ENCODE measurements around the gene ASTN2.
"Not testable (repeated sequence)": the region's sequence is repeated elsewhere in the genome, so short reads cannot be mapped to it uniquely, and the experiment has no call there.

Gene ASTN2

DNA sequence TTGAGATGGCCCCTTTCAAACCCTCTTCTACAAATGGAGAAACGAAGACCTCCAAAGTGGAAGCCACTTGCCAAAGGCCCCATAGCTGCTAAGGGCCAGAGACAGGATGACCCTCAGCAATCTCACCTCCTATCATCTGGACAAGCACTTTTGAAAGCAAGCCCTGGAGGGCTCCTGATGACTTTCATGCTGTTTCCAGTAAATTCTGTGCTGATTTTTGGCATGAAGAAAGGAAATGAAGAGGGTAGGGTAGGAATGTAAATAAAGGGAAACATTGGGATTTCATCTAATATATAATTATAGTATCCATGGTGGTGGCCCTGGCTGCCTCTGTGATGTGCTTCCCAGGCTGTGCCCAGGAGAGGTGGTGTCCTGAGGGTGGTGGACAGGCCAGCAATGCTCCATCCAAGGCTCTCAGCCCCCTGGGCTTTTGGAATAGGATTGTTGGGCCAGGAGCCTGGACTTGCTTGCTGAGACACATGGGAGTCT, 935.8 kb downstream of the ASTN2 start:
- no peak for DNase-seq (ENCODE audit: low read depth)

DNA sequence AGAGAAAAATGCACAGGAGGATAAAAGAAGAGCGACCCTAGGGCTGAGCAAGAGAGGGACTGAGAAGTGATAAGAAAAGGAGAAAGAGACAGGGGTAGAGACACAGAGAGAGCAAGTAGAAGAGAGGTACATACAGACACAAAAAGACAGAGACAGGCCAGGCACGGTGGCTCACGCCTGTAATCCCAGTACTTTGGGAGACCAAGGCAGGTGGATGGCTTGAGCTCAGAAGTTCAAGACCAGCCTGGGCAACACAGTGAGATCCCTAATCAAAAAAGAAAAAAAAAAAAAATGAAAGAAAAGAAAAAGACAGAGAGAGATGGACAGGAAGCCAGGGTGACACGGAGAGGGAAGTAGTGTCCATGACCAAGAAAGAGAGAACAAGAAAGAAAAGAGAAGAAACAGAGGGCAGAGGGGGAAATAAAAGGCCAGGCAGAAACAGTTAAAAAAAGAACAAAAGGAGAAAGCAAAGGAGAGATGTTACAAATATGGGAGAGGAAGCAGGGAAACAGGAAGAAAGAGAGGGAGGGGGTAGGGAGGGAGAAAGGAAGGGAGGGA, 937.2 kb downstream of the ASTN2 start:
- no peak for DNase-seq (ENCODE audit: low read depth)

DNA sequence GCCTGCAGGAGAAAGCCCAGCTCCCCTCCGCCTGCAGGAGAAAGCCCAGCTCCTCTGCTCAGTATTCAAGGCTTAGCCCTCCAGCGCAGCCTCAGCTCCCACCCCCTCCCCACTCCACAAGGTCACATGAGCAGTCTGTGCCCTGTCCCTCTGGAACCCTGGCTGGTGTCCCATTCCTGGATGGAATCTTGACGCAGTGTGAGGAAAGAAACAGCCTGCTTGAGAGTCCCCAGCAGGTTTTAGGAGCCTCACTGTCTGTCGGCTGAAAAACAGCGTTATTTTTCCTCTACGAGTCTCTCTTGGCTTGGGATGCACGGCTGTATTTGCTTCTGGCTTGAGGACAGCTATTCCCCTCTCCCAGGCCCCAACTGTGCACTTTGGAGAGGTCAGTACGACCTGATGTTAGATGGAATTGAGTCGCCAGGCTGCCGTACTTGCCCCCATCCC, 937.9 kb downstream of the ASTN2 start:
- DNase-seq (ENCODE audit: low read depth) = no peak

DNA sequence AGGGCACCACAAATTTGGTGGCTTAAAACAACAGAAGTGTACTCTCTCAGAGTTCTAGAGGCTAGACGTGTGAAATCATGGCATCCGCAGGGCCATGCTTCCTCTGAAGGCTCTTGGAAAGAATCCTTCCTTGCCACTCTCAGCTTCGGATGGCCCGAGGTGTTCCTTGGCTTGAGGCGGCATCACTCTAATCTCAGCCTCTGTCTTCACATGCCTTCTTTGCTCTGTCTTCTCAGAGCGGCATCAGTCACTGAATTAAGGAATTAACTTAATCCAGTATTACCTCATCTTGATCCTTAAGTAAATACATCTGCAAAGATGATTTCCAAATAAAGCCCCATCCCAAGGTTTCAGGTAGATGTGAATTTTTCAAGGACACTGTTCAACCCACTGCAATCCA, 938.9 kb downstream of the ASTN2 start:
- no peak for DNase-seq (ENCODE audit: low read depth)

DNA sequence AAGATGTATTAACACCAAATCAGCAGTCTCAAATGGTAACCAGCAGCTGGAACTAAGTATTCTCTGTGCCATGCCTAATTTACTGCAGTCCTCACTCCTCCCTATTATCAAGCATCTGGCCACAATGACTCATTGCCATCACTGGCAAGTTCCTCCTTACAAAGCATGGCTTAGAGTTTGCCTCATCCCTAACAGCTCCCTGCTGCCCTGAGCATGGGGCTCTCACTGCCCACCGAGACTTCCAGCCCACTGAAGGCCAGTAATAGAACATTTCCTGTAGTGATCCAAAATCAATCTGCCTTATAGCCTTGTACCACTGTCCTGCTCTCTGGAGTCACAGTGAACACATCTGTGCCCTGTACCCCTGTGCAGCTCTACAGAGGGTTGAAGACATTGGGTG, 939.7 kb downstream of the ASTN2 start:
- no peak for DNase-seq (ENCODE audit: low read depth)

DNA sequence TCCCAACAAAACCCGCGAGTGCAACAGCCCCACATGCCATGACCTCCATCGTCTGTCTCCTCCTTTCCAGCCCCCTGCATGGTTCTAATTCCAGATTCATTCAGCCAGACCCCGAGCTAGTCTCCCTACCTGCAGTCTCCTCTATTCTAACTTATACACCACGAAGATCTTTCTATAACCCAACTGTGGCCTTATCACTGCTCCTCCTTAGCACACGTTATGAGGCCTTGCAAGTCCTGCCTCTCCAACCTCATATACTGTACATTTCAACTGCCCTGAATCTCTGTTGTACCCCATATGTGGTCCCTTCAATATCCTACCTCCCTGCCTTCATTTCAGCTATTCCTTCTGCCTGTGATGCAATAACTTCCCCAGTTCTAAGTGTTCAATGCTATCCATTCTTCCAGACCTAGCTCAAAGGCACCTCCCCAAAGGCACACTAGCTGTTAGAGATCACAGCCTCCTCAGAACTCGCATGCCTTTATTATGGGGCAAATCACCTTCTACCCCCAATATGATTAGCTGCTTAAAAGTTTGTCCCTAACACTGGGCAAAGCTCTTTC, 942.8 kb downstream of the ASTN2 start:
- no peak for DNase-seq (ENCODE audit: low read depth)

DNA sequence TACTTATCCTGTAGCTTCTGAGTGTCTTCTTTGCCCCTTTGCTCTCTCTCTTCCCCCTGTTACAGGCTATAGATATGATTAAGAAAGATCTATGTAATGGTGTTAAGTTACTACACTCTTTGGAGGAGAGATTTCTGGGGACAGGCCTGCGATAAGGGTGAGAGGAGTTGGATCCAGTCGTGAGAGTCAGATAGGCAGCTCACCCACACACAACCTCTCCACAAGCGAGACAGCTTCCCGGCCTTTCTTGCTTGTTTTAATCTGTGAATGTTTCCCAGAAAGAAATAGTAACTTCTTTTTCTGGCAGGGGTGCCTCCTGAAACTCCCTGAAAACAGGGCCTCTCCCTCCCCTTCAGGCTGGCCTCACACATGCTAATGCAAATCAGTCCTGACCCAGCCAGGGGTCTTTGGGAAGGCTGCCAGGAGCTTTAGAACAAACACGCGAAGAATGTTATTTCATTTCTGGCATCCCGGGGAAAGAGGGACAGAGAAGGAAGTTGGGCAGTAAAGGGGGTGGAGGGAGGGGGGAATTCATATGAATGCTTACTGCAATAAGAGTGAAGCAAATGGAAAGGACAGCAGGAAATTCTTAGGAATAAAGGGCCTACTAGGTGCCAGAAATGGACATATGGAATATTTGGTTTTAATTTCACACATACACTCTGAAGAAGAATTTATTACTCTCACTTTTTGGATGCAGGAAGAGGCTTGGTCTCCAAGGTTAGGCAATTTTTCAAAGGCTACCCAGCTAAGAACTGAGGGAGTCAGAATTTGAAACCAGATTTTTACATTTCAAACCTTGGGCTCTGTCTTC, 943.6 kb downstream of the ASTN2 start:
- no peak for DNase-seq (ENCODE audit: low read depth)

DNA sequence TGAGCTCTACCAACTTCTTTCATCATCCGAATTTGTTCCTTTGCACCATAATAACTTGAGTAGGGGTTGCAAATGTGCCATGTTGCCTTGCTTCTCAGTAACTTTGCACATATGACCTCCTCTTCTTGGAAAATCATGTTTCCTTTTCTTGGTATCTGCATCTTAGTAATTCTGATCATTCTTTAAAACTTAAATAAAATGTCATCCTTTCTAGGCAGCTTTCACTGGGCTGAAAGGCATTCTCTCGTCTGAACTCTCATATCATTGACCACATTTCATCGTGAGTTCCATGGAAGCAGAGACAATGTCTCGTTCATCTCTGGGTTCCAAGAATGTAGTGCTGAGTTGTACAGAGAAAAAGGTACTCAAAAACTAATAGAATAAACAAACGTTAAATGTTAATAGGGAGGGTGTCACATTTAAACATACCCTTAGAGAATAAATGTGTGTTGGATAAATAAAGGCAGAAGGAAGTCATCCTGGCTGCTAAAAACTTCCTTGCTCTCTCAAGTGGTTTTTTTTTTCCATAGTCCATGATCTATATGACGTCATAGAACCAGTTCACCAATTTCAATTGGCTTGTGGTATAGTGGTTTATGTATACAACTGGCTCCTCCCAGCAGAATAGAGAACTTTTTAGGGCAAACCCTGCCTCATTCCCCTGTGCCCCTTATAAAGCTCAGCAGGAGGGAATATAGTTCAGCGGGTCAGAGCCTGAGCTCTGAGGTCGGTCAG, 945.9 kb downstream of the ASTN2 start:
- no peak for DNase-seq (ENCODE audit: low read depth)

DNA sequence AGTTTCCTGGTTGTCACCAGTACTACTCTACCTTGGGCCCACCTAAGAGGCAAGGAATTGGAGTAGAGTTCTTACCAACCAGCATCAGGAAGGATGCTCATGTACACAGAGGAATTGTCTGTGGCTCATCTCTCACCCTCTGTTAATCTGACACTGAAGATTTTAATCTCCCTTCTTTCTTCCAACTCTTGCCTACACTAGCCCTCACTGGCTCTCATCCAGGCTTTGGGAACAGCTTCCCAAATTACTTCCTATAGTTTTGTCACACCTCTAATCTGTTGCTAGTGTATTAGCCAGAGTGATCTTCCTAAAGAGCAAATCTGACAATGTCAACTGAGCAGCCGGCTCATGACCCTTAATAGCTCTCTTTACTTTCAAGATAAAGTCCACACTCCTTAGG, 946.5 kb downstream of the ASTN2 start:
- DNase-seq (ENCODE audit: low read depth) = no peak

DNA sequence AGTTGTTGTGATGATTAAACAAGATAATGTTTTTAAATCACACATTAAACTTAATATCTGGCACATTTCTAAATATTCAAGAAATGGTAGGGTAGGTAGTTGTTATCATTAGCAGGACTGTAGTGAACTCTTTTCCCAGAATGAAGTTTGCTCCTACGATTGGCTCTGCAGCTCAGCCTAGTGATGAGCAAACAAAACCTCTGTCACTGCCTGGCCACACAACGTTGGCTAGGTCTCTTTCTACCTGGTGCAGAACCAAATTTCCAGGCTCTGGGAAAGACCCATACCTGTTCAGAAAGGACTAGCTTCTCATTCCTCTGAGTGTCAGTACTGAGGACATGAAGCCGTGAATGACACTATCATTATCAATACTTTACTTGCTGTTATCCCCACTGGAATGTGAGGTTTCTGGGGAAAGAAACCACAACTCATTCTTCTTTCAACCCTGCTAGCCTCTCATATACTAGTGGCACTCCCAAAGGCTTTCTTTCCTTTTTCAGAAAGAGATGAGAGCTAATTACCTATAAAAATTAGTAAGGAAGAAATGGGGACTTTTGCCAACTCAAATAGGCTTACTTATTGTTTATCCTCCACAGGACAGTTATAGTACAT, 947.0 kb downstream of the ASTN2 start:
- DNase-seq (ENCODE audit: low read depth) = no peak

DNA sequence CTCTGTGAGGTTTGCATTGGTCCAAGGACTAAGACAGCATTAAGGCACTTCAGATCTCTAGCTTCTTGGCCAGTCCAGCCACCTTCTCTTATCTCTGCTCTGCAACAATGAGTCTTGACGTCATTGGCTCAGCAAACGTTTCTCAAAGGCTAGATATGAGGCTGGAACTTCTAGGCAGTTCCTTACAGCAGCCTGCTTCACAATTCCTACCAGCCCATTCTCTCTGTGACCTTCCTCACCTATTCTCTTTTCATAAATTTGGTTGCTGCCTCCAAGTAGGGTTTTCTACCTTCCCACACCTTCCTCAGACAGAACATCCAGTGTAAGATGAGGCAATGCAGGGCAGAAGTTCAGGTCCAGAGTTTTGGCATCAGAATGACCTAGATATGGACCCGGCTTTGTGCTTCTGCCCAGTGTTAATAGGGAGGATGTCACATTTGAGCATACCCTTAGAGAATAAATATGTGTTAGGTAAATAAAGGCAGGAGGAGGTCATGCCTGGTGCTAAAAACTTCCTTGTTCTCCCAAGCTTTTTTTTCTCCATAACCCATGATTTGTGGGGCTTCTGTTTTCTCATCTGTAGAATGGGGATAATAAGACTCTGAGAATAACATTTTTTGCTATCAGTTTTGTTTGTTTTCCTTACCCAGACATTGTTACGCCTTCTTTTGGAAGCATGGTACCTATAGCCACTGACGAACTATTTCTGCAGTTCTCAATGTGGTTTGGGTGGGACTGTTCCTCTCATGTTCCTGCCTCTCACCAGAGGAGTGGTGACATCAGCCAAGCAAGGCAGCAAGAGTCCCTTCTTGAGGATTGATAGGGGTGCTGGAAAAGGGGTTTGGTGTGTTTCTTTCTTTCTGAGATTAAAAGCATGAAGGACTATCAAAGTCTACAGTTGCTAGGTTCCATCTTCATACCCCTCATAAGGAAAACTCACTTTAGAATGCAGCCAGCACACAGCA, 948.3 kb downstream of the ASTN2 start:
- no peak for DNase-seq (ENCODE audit: low read depth)

DNA sequence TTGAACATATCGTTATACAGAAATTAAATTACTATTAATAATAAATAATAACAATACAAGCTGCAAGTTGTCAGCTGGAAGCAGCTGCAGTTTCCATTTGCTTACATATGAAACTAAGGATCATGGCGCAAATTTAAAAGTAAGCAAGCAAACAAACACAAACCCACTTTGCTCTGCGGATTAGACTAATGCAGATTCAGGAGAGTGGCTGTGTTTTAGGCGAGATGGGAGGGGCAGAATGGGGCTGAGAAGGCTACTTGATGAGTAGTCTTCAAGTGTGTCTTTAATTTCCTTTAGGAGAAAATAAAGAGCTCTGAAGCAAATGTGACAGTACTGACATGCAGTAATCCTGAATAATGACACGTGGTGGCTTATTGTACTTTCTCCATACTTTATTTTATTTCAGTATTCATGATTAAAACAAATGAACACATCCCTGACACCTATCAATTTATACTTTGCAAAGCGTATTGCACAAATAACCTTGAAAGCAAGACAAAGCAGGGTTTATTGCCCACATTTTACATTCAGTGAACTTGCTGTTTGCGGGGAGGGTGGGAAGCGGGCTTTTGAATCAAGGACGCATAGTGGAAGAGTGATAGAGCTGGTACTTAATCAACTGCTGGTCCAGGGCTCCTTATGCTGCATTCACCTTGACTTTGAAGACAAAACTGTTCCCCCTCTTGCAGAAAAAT, 949.1 kb downstream of the ASTN2 start:
- DNase-seq (ENCODE audit: low read depth) = no peak

DNA sequence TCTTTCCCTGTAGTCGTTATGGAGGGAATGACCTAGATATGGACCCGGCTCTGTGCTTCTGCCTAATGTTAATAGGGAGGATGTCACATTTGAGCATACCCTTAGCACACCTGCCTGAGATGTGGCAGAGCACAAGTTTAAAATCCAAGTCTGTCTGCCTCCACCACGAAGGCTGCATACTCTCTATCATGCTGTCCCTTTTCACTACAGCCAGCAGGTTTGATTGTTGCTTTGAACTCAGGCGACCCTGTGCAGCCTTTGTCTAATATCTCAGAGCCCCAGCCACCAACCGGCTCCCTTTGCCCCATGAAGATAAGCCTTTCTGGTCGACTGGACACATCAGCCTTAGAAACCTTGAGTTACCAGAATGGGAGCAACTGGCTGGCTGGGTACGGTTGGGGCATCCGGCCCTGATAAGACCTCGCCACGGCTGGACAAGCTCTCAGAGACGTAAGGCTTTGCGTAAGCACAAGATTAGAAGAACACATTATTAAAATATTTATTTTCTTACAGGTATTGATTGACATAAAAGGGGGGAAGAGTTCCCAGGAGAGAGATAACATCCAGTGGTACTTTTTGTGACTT, 949.8 kb downstream of the ASTN2 start:
- DNase-seq (ENCODE audit: low read depth) = no peak

DNA sequence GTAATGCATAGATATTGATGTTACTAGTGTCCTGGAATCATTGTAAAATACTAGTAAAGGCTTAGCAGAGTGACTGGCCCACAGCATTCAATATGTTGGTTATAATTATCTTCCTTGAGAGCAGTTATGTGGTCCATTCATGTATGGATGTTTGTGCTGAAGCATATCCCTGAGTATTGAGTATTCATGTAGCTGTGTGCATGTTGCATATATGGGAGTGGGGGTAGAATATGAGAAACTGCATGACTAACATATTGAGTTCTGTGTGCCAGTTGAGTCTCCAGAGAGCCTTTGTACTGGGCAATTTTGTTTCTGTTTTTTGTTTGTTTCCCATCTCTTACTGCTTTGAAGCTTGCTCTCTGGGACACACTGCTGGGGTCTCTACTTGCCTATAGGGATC, 950.4 kb downstream of the ASTN2 start:
- DNase-seq (ENCODE audit: low read depth) = no peak

DNA sequence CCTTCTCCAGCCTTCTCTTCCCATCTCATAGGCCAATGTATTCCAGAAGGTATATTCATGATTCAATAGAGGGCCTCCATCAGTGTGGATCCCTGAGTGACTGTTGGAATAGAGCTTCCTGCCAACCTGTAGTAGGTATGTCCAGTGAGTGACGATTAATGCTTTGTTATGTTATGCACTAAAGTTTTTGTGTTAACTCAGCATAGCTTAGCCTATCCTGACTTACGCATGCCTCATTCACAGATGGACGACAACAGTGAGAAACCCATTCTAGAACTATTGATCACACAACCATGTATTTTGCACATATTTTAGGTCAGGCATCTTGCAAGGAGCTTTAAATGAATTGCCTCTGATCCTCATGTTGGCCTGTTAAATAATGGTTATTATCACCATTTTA, 953.2 kb downstream of the ASTN2 start:
- no peak for DNase-seq (ENCODE audit: low read depth)

DNA sequence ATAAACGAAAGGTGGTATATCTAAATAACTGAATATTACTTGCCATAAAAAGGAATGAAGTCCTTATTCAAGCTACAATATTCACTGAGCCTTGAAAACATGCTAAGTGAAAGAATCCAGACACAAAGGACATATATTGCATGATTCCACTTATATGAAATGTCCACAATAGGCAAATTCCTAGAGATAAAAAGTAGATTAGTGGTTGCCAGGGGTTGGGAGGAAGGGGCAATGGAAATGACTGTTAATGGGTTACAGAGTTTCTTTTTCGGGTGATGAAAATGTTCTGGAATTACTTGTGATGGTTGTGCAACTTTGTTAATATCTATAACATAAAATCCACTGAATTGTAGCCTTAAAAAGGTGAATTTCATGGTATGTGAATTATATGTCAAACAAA, 954.8 kb downstream of the ASTN2 start:
- no peak for DNase-seq (ENCODE audit: low read depth)

DNA sequence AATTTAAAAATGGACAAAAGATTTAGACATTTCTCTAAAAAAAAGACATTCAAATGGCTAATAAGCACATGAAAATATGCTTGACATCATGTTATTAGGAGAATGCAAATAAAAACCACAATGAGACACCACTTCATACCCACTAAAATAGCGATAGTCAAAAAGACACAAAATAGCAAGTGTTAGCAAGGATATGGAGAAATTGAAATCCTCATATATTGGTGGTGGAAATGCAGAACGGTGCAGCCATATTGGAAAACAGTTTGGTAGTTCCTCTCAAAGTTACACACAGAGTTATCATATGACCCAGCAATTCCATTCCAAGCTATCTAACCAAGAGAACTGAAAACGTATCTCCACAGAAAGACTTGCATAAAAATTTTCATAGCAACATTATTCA, 955.3 kb downstream of the ASTN2 start:
- no peak for DNase-seq (ENCODE audit: low read depth)

DNA sequence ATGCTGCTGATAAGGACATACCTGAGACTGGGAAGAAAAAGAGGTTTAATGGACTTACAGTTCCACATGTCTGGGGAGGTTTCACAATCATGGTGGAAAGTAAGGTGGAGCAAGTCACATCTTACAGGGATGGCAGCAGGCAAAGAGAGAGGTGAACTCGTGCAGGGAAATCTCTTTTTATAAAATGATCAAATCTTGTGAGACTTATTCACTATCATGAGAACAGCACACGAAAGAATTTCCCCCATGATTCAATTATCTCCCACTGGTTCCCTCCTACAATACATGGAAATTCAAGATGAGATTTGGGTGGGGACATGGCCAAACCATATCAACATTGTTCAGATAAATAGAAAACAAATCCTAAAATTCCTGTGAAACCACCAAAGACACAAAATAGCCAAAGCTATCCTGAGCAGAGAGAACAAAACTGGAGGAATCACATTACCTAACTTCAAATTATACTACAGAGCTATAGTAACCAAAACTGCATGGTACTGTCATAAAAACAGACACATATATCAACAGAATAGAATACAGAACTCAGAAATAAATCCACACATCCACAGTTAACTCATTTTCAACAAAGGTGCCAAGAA, 958.3 kb downstream of the ASTN2 start:
- no peak for DNase-seq (ENCODE audit: low read depth)

DNA sequence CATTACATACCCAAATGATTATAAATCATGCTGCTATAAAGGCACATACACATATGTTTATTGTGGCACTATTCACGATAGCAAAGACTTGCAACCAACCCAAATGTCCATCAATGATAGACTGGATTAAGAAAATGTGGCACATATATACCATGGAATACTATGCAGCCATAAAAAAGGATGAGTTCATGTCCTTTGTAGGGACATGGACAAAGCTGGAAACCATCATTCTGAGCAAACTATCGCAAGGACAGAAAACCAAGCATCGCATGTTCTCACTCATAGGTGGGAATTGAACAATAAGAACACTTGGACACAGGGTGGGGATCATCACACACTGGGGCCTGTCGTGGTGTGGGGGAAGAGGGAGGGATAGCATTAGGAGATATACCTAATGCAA, 960.3 kb downstream of the ASTN2 start:
- not testable (repeated sequence) for DNase-seq (ENCODE audit: low read depth)

DNA sequence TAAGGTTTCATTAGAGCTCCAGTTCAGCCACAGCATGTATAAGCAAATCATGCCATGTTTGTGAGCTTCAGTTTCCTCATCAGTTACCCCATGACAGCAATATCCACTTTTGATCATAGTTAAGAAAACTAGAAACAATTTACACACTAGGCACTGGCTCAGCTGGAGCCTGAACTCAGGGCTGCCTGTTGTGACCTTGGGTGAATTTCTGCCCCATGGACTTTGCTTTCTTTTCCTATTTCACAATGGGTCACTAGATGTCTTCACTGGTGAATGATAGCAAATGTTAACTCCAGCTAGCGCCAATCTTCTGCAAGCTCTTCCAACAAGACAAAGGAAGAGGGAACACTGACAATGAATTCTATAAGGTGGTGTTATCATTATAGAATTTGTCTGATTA, 961.1 kb downstream of the ASTN2 start:
- DNase-seq (ENCODE audit: low read depth) = no peak

Measured in activated T-cell treated with anti-CD3 and anti-CD28 coated beads for 48 hours (primary cell).